Neural progenitor cell (in vitro differentiated cells): ENCODE results near the gene IZUMO2. TPM values are rescaled to one million over a fixed set of nuclear protein-coding genes. Genes with fewer than 3 reads are reported as not detected.
"Not testable (repeated sequence)": the region's sequence is repeated elsewhere in the genome, so short reads cannot be mapped to it uniquely, and the experiment has no call there.

Experiments used
- DNase-seq: peaks from one replicate; pipeline ENCODE4 v3.0.0-alpha.2; 2016; ENCODE audit warnings: low spot score
- H2AFZ ChIP-seq: fragments of 200-600 bp; sonication (generic); replicated peaks from 2 replicates; pipeline ENCODE4 v1.6.1; 2016; ENCODE audit warnings: antibody characterized with exemption
- H3F3A ChIP-seq: fragments of 200-600 bp; sonication (generic); 2 replicates; pipeline ENCODE4 v1.6.1; 2016; ENCODE audit warnings: antibody characterized with exemption, low read depth
- H3K27ac ChIP-seq: fragments of 200-600 bp; sonication (generic); 2 replicates; pipeline ENCODE4 v1.5.1; 2016; ENCODE audit warnings: mild to moderate bottlenecking
- H3K27me3 ChIP-seq: fragments of 200-600 bp; sonication (generic); 2 replicates; pipeline ENCODE4 v1.6.1; 2016; ENCODE audit warnings: mild to moderate bottlenecking, moderate library complexity
- H3K36me3 ChIP-seq: fragments of 200-600 bp; sonication (generic); 2 replicates; pipeline ENCODE4 v1.5.1; 2016
- H3K4me1 ChIP-seq: fragments of 200-600 bp; sonication (generic); 2 replicates; pipeline ENCODE4 v1.6.1; 2016; ENCODE audit warnings: mixed run types
- H3K4me2 ChIP-seq: fragments of 200-600 bp; sonication (generic); 2 replicates; pipeline ENCODE4 v1.6.1; 2016
- H3K4me3 ChIP-seq: fragments of 200-600 bp; sonication (generic); 2 replicates; pipeline ENCODE4 v1.5.1; 2016
- H3K79me2 ChIP-seq: fragments of 200-600 bp; sonication (generic); 2 replicates; pipeline ENCODE4 v1.6.1; 2016; ENCODE audit warnings: low read depth
- H3K9ac ChIP-seq: fragments of 200-600 bp; sonication (generic); 2 replicates; pipeline ENCODE4 v1.6.1; 2016
- H3K9me3 ChIP-seq: fragments of 200-600 bp; sonication (generic); 2 replicates; pipeline ENCODE4 v1.5.1; 2016; ENCODE audit warnings: low read depth
- H4K20me1 ChIP-seq: fragments of 200-600 bp; sonication (generic); 2 replicates; pipeline ENCODE4 v1.6.1; 2016; ENCODE audit warnings: low read depth
- H3K27ac Mint-ChIP-seq: 3 replicates; pipeline ENCODE4 v1.8.0; 2021; ENCODE audit warnings: mixed read lengths
- H3K27me3 Mint-ChIP-seq: 2 replicates; pipeline ENCODE4 v1.8.0; 2022; ENCODE audit warnings: low read depth, mild to moderate bottlenecking, inconsistent platforms, moderate library complexity, mixed read lengths; ENCODE audit not compliant: insufficient read depth
- H3K36me3 Mint-ChIP-seq: 3 replicates; pipeline ENCODE4 v1.8.0; 2021; ENCODE audit warnings: mixed read lengths
- H3K4me1 Mint-ChIP-seq: 3 replicates; pipeline ENCODE4 v1.8.0; 2021; ENCODE audit warnings: mixed read lengths
- H3K4me3 Mint-ChIP-seq: 3 replicates; pipeline ENCODE4 v1.8.0; 2021; ENCODE audit warnings: mild to moderate bottlenecking, moderate library complexity, mixed read lengths
- H3K9me3 Mint-ChIP-seq: 3 replicates; pipeline ENCODE4 v1.8.0; 2020; ENCODE audit warnings: mixed read lengths
- EZH2 ChIP-seq: fragments of 200-600 bp; sonication (generic); IDR thresholded peaks from 2 replicates; pipeline ENCODE4 v1.6.1; 2017; ENCODE audit warnings: antibody characterized with exemption, mild to moderate bottlenecking, moderate library complexity
- EZH2phosphoT487 ChIP-seq: fragments of 200-600 bp; sonication (generic); IDR thresholded peaks from 2 replicates; pipeline ENCODE4 v1.6.1; 2017; ENCODE audit warnings: antibody characterized with exemption
- total RNA-seq: library from RNA; depleted of rRNA; stranded (reverse); fragments of >200 nt; gene quantifications from 2 replicates; pipeline ENCODE4 v1.2.3, GENCODE V29; 2015; ENCODE audit warnings: low replicate concordance
- TF ChIP-seq, protein P1 (sequence below): fragments of 200-600 bp; sonication (generic); IDR thresholded peaks from 2 replicates; pipeline ENCODE4 v1.5.1; 2017; ENCODE audit warnings: antibody characterized with exemption, mild to moderate bottlenecking

The IZUMO2 gene
- total RNA-seq, 1 donor from 2014 or later = not detected

DNA sequence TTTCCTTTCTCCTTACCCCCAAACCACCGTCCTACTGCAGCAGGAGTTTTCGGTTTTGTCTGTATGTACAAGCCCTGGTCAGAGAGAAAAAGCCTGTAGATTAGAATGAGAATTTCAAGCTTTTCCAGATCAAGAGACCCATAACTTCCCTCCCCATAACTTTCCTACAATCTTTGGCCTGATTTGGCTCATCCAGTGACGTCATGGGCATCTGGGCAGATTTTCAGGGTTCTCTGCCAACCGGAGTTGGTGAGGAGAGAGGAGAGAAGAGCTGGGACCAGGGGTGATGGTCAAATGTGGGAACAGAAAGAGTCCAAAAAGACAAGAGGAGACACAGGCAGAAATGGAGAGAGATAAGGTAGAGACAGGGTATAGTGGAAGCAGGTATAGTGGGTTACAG, 10.5 kb downstream of the IZUMO2 start:
- Mint-ChIP-seq H3K4me3 (no peak overlapping the region), H3K27ac (no peak overlapping the region), H3K4me1 (peaks cover 3% of the 10 kb centered on the region), H3K9me3 (no peaks in the 10 kb centered on the region), H3K36me3 (no peaks in the 10 kb centered on the region), H3K27me3 (peaks cover 9% of the 10 kb centered on the region)
- H3K4me2 ChIP-seq = no peak overlapping the region
- no peak overlapping the region for H3K27ac ChIP-seq
- H3K9me3 ChIP-seq = no peaks in the 10 kb centered on the region
- H3K9ac ChIP-seq = no peak overlapping the region
- TF ChIP-seq EZH2phosphoT487 = no peak
- TF ChIP-seq, protein P1, sequence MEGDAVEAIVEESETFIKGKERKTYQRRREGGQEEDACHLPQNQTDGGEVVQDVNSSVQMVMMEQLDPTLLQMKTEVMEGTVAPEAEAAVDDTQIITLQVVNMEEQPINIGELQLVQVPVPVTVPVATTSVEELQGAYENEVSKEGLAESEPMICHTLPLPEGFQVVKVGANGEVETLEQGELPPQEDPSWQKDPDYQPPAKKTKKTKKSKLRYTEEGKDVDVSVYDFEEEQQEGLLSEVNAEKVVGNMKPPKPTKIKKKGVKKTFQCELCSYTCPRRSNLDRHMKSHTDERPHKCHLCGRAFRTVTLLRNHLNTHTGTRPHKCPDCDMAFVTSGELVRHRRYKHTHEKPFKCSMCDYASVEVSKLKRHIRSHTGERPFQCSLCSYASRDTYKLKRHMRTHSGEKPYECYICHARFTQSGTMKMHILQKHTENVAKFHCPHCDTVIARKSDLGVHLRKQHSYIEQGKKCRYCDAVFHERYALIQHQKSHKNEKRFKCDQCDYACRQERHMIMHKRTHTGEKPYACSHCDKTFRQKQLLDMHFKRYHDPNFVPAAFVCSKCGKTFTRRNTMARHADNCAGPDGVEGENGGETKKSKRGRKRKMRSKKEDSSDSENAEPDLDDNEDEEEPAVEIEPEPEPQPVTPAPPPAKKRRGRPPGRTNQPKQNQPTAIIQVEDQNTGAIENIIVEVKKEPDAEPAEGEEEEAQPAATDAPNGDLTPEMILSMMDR = no peak
- no peak for TF ChIP-seq EZH2
- no peaks in the 10 kb centered on the region for H3K27me3 ChIP-seq
- no peaks in the 10 kb centered on the region for H4K20me1 ChIP-seq
- DNase-seq = no peak
- H3K4me3 ChIP-seq = no peak overlapping the region
- no peaks in the 10 kb centered on the region for H3K4me1 ChIP-seq
- H2AFZ ChIP-seq = no peak overlapping the region
- no peaks in the 10 kb centered on the region for H3K36me3 ChIP-seq
- no peaks in the 10 kb centered on the region for H3F3A ChIP-seq
- H3K79me2 ChIP-seq = no peaks in the 10 kb centered on the region

DNA sequence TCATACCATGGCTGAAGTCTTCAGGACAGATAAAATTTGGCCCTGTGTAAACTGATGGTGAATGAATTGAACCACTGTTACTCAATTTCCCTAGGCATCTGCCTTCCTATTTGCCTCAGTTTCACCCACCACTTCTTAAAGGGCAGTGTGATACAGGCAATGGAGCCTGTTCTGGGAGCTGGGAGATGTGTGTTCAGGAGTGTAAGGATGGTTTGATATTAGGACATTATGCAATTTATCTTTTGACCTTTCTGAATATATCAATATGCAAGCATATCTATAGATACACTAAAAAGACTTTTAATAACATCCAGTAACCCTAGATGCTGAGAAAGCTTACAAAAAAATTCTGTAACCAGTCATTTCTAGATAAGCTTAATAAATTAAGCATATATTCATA, 14.6 kb downstream of the IZUMO2 start:
- Mint-ChIP-seq H3K27ac (no peak overlapping the region), H3K4me3 (peak overlapping the region; percentile 89), H3K27me3 (peaks cover 7% of the 10 kb centered on the region), H3K36me3 (no peaks in the 10 kb centered on the region), H3K4me1 (no peaks in the 10 kb centered on the region), H3K9me3 (peaks cover 5% of the 10 kb centered on the region)
- Histone ChIP-seq H3K36me3 (no peaks in the 10 kb centered on the region), H3F3A (no peaks in the 10 kb centered on the region), H3K9me3 (no peaks in the 10 kb centered on the region), H3K4me3 (peak overlapping the region; percentile 71), H3K4me2 (peak overlapping the region; percentile 93), H3K27me3 (no peaks in the 10 kb centered on the region), H3K4me1 (no peaks in the 10 kb centered on the region), H3K79me2 (no peaks in the 10 kb centered on the region), H3K27ac (no peak overlapping the region), H4K20me1 (no peaks in the 10 kb centered on the region), H2AFZ (no peak overlapping the region), H3K9ac (no peak overlapping the region)
- no peak for DNase-seq
- TF ChIP-seq EZH2 (no peak), EZH2phosphoT487 (no peak)
- TF ChIP-seq, protein P1 = no peak

DNA sequence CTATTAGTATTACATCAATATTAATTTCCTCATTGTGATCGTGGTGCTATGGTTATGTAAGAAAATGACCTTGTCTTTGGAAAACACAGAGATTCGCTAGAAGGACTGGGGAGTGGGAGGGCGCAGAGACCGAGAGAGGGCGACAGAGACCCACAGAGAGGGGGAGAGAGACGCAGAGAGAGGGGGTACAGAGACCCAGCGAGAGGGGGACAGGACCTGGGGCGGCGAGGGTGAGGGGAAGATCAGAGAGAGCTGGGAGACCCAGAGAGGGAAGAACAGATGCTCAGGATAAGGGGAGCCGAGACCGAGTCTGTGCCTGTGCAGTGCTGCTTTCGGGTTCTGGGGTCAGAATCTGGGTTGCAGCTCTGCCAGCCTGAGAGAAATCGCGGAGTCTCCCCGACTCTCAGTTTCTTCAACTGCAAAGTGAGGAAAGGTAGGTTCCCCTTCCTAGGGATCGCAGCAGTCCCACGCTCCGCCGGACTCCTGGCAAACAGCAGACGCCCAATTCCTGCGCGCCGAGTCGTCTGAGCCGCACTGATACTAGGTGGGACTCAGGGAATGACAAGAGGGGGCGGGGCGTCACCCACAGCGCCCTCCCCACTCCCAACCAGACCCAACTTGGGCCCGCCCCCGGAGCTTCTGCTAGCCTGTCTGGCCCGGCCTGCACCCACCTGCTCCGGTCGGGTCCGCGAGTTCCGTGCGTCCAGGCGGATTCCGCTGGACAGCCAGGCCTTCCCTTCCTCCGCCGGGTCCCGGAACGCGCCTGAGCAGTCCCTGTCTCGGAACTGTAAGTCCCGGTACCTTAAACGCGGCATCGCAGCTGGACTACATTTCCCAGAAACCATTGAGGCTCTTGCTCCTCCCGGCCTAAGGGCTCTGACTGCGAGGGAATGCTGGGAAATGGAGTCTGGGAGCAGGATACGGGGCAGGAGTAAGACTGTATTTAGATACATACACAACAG, 15.3 kb downstream of the IZUMO2 start:
- TF ChIP-seq, protein P1 = peak; percentile 74
- TF ChIP-seq EZH2phosphoT487 = no peak
- no peaks in the 10 kb centered on the region for H3K9me3 ChIP-seq
- H3K36me3 Mint-ChIP-seq = no peaks in the 10 kb centered on the region
- H3F3A ChIP-seq = no peaks in the 10 kb centered on the region
- no peaks in the 10 kb centered on the region for H4K20me1 ChIP-seq
- peak overlapping the region; percentile 97 for H2AFZ ChIP-seq
- H3K4me3 ChIP-seq = peak overlapping the region; percentile 71
- H3K4me3 Mint-ChIP-seq = peak overlapping the region; percentile 89
- no peaks in the 10 kb centered on the region for H3K36me3 ChIP-seq
- H3K79me2 ChIP-seq = no peaks in the 10 kb centered on the region
- H3K9ac ChIP-seq = no peak overlapping the region
- no peaks in the 10 kb centered on the region for H3K4me1 Mint-ChIP-seq
- no peaks in the 10 kb centered on the region for H3K4me1 ChIP-seq
- H3K27ac ChIP-seq = no peak overlapping the region
- no peaks in the 10 kb centered on the region for H3K27me3 ChIP-seq
- H3K27me3 Mint-ChIP-seq = peaks cover 7% of the 10 kb centered on the region
- DNase-seq = peak; percentile 93
- H3K27ac Mint-ChIP-seq = no peak overlapping the region
- H3K4me2 ChIP-seq = peak overlapping the region; percentile 93
- peaks cover 5% of the 10 kb centered on the region for H3K9me3 Mint-ChIP-seq

DNA sequence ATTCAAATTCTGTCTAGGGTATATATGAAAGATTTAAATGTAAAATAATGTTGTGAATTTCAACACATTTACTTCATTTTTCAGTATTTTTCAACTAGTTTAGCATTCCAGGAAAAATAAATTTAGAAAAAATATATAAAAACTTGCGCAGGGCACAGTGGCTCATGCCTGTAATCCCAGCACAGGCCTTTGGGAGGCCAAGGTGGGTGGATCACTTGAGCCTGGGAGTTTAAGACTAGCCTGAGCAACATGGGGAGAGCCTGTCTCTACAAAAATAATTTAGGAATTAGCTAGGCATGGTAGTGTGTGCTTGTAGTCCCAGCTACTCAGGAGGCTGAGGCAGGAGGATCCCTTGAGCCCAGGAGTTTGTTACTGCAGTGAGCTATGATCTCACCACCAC, 21.2 kb downstream of the IZUMO2 start:
- not testable (repeated sequence) for H3F3A ChIP-seq, H3K9me3 ChIP-seq, DNase-seq, H3K4me2 ChIP-seq, H3K27ac ChIP-seq, H3K9ac ChIP-seq, H3K36me3 Mint-ChIP-seq, H3K36me3 ChIP-seq, H3K27me3 ChIP-seq, H3K79me2 ChIP-seq, H2AFZ ChIP-seq, H3K4me1 ChIP-seq, H3K4me1 Mint-ChIP-seq, H3K27me3 Mint-ChIP-seq, H4K20me1 ChIP-seq, H3K4me3 ChIP-seq
- Mint-ChIP-seq H3K9me3 (peaks cover 14% of the 10 kb centered on the region), H3K27ac (peak overlapping the region; percentile 93), H3K4me3 (peak overlapping the region; percentile 74)

DNA sequence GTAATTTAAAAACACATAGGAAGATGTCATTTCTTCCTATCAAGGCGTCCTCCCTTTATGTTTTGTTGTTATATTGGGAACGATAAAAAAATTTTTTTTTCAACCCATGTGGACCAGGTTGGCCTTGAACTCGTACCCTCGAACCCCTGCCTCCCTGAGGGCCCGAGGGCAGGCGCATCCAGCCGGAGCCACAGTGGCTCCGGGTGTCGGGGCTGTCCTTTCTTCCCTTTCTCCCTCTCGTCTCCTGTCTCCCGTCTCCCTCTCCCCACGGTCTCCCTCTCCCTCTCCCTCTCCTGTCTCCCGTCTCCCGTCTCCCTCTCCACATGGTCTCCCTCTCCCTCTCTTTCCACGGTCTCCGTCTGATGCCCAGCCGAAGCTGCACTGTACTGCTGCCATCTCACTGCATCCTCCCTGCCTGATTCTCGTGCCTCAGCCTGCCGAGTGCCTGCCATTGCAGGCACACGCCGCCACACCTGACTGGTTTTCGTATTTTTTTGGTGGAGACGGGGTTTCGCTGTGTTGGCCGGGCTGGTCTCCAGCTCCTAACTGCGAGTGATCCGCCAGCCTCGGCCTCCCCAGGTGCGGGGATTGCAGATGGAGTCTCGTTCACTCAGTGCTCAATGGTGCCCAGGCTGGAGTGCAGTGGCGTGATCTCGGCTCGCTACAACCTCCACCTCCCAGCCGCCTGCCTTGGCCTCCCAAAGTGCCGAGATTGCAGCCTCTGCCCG, 22.8 kb downstream of the IZUMO2 start:
- H3K4me1 Mint-ChIP-seq, H3K27ac ChIP-seq: not testable (repeated sequence)

More for the DNA sequence above, 22.8 kb downstream of the IZUMO2 start:
- H3K9me3 ChIP-seq, H3K4me3 ChIP-seq, H3K27ac Mint-ChIP-seq, DNase-seq, H4K20me1 ChIP-seq, H3K36me3 Mint-ChIP-seq, H3K79me2 ChIP-seq, H3K36me3 ChIP-seq, H3K27me3 ChIP-seq, H2AFZ ChIP-seq, H3F3A ChIP-seq, H3K27me3 Mint-ChIP-seq, H3K9ac ChIP-seq, H3K4me2 ChIP-seq, H3K4me1 ChIP-seq: not testable (repeated sequence)
- Mint-ChIP-seq H3K9me3 (peaks cover 14% of the 10 kb centered on the region), H3K4me3 (peak overlapping the region; percentile 34)
